Right renal pelvis (tissue), 4 donors: ENCODE data around the gene IGFBP1. TPM values are rescaled to one million over a fixed set of nuclear protein-coding genes. Genes with fewer than 3 reads are reported as not detected.
"Not testable (repeated sequence)": the region's sequence is repeated elsewhere in the genome, so short reads cannot be mapped to it uniquely, and the experiment has no call there.

Source experiments
- DNase-seq, 4 donors: peaks; one replicate each; pipeline ENCODE4 v3.0.0-alpha.2; 2013; ENCODE audit warnings: low read depth in 4 of 4, low spot score in 3 of 4, missing footprints in 1 of 4
- polyA plus RNA-seq, 4 donors: library from polyadenylated mRNA; unstranded; fragments of 120-200 nt; gene quantifications; one replicate each; pipeline ENCODE4 v1.2.1, GENCODE V29; 2013; ENCODE audit not compliant: insufficient read length in 4 of 4

IGFBP1 gene
- polyA plus RNA-seq, 4 donors: 0.43 to 0.96 (median 0.65) TPM

DNA sequence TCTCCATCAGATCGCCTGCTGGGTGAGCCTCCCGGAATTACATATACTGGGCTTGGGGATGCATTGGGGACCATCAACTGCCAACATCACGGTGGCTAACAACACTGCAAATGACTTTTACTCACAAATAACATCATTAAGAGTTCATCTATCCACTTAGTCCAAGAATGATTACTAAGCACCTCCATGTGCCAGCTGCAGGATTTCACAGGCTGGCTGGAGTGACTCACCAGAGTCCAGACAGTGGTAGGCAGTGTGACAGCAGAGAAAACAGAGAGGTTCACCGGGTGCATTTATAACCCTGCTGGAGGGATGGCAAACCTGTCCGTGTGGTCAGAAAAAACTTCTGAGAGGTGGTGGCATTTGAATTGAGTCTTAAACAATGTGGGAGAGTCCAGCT lies 36.0 kb downstream of the IGFBP1 start:
- no peak for DNase-seq

DNA sequence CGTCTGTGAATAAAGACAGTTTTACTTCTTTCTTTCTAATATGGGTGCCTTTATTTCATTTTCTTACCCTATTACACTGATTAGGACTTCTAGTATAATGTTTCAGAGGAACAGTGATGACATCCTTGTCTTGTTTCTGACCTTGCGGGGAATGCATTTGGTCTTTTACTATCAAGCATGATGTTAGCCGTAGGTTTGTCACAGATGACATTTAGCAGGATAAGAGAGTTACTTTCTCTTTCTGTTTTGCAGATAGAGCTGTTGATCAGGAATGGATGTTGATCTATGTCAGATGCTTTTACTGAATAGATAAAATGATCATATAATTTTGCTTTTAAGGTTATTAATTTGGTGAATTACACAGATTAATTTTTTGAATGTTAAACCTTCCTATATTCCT lies 39.4 kb downstream of the IGFBP1 start:
- no peak for DNase-seq

GRCh38 chr7:45930967-45931366 lies 42.7 kb downstream of the IGFBP1 start:
- no peak for DNase-seq

GRCh38 chr7:45937301-45937700 lies 49.0 kb downstream of the IGFBP1 start:
- no peak for DNase-seq

GRCh38 chr7:45937862-45938261 lies 49.6 kb downstream of the IGFBP1 start:
- no peak for DNase-seq

DNA sequence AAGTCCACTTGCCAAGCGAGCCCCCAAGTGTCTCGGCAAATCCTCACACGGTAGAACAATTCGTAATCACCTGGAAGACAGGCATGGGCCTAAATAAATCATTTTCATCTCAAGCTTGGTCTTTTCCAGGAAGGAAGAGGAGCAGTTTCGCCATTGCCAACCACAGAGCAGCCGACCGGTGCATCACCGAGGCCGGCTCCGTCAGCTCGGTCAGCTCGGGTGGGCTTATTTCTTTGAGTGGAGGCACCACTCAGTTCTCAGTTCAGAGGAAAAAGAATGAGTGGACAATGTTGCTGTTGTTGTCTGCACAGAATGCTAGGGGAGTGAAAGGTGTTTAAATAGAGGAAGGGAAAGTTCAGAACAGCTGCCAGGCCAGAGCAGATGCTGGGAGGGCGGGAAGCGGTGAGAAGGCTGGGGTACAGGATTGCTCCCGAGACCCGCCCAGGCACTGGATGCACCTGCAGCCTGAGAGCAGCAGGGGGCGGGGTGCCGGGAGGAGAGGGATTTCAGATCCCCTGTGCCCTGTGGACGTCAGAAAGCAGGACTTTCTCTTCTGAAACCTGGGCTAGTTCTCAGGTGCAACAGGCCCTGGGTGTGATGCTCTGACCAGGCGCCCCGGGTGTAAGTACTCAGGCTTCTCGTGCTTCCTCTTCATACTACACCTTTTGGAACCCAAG lies 50.5 kb downstream of the IGFBP1 start:
- DNase-seq: no peak

- no peak for DNase-seq
Observed at GRCh38 chr7:45939574-45939973, 51.3 kb downstream of the IGFBP1 start.

DNA sequence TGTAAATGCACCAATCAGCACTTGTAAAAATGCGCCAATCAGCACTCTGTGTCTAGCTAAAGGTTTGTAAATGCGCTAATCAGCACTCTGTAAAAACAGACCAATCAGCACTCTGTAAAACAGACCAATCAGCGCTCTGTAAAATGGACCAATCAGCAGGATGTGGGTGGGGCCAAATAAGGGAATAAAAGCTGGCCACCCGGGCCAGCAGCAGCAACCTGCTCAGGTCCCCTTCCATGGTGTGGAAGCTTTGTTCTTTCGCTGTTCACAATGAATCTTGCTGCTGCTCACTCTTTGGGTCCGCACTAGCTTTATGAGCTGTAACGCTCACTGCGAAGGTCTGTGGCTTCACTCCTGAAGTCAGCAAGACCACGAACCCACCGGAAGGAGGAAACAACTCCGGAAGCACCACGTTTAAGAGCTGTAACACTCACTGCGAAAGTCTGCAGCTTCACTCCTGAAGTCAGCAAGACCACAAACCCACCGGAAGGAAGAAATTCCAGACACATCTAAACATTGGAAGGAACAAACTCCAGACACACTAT lies 52.0 kb downstream of the IGFBP1 start:
- DNase-seq: not testable (repeated sequence)

- no peak for DNase-seq
Observed at GRCh38 chr7:45940939-45941338, 52.7 kb downstream of the IGFBP1 start.

Other genes with a start within 250 kb of the IGFBP1 start
- not detected for gene CCDC201, start 15.4 kb upstream of the IGFBP1 start, polyA plus RNA-seq
- 100 to 1,000 TPM in 3 of 4 donors, 10 to 100 TPM in 1; 76.0 to 117 (median 110) TPM for gene IGFBP3, start 32.8 kb downstream of the IGFBP1 start, polyA plus RNA-seq